HepG2 (cell line): Measurements from ENCODE around the gene CCDC50. TPM values are rescaled to one million over a fixed set of nuclear protein-coding genes. Genes with fewer than 3 reads are reported as not detected.

Experiments used
- ATAC-seq: fragments of 200-7000 bp; cut with Tn5 transposase; 3 replicates; pipeline ENCODE4 v1.9.1; 2020; ENCODE audit warnings: mild to moderate bottlenecking, moderate library complexity
- BruUV-seq: library from RNA; stranded (reverse); fragments of 400-500 nt; replicated peaks from 2 replicates; lab custom pipeline; 2021; lab: Mats Ljungman, UMichigan
- CTCF ChIA-PET: fragments of 300-600 bp; formaldehyde crosslinking; extraction: SDS; loops from one replicate; lab custom pipeline; 2021; ENCODE audit warnings: low total read pairs, inconsistent platforms, low intra/inter-chr PET ratio; lab: Yijun Ruan, JAX
- POLR2A ChIA-PET: fragments of 350-600 bp; sonication (Branson Sonifier 250); formaldehyde crosslinking; loops from one replicate; lab custom pipeline; 2020; ENCODE audit warnings: antibody characterized with exemption, inconsistent platforms; lab: Yijun Ruan, JAX
- DNase-seq: peaks from one replicate; pipeline ENCODE4 v3.0.0-alpha.2; 2015; ENCODE audit warnings: low spot score
- FAIRE-seq: peaks from 3 replicates; lab custom pipeline; 2011; peaks lifted over from hg19 to GRCh38; lab: Jason Lieb, UNC
- H2AFZ ChIP-seq: one replicate; pipeline ENCODE4 v1.6.1; 2011; ENCODE audit warnings: low read length, inconsistent platforms
- H3K27ac ChIP-seq: fragments of 300-600 bp; 3 replicates; pipeline ENCODE4 v1.8.0; 2011; ENCODE audit warnings: mixed run types, mild to moderate bottlenecking, mixed read lengths, low read length, inconsistent platforms; ENCODE audit not compliant: insufficient read depth; ENCODE audit errors: extremely low read length
- H3K27me3 ChIP-seq, 2 experiments: fragments of 200-600 bp in 1 of 2; 2 replicates in 1 of 2; 3 replicates in 1 of 2; pipeline versions ENCODE4 v1.6.0 to v1.8.0; 2011; ENCODE audit warnings: low read length in 2 of 2, mild to moderate bottlenecking in 2 of 2, moderate library complexity in 2 of 2, inconsistent platforms in 1 of 2; ENCODE audit not compliant: insufficient read depth in 2 of 2, control insufficient read depth in 1 of 2
- H3K36me3 ChIP-seq, 2 experiments: fragments of 200-600 bp in 1 of 2; replicated peaks in 1 of 2; 2 replicates in 1 of 2; 3 replicates in 1 of 2; pipeline versions ENCODE4 v1.5.1 to v1.8.0; 2011; ENCODE audit warnings: low read length in 2 of 2, inconsistent platforms in 1 of 2; ENCODE audit not compliant: insufficient read depth in 2 of 2, control insufficient read depth in 1 of 2
- H3K4me1 ChIP-seq: 2 replicates; pipeline ENCODE4 v1.5.1; 2012; ENCODE audit warnings: low read length, inconsistent platforms; ENCODE audit not compliant: insufficient read depth
- H3K4me2 ChIP-seq: 2 replicates; pipeline ENCODE4 v1.6.0; 2011; ENCODE audit warnings: low read depth, low read length, inconsistent platforms
- H3K4me3 ChIP-seq, 3 experiments: fragments of 200-600 bp in 1 of 3; sonication (generic), shearing (Covaris generic) in 1 of 3; replicated peaks in 1 of 3; 2 replicates each; pipeline ENCODE4 v1.5.1; 2011 to 2016; ENCODE audit warnings: low read length in 3 of 3, inconsistent platforms in 2 of 3, low read depth in 2 of 3, mild to moderate bottlenecking in 2 of 3, control low read depth in 1 of 3, mixed read lengths in 1 of 3; ENCODE audit not compliant: insufficient read depth in 1 of 3
- H3K79me2 ChIP-seq: one replicate; pipeline ENCODE4 v1.6.1; 2011; ENCODE audit warnings: low read length, inconsistent platforms; ENCODE audit not compliant: insufficient read depth
- H3K9ac ChIP-seq: 2 replicates; pipeline ENCODE4 v1.6.0; 2011; ENCODE audit warnings: mild to moderate bottlenecking, low read depth, low read length, inconsistent platforms; ENCODE audit not compliant: insufficient read depth
- H3K9me3 ChIP-seq: 2 replicates; pipeline ENCODE4 v1.5.1; 2012; ENCODE audit warnings: mild to moderate bottlenecking, low read length
- H4K20me1 ChIP-seq: 2 replicates; pipeline ENCODE4 v1.6.0; 2011; ENCODE audit warnings: inconsistent platforms, mild to moderate bottlenecking, low read length, moderate library complexity; ENCODE audit not compliant: insufficient read depth
- ARID2 ChIP-seq: sonication (generic); formaldehyde crosslinking; IDR thresholded peaks from 2 replicates; pipeline ENCODE4 v1.8.1; 2022; ENCODE audit warnings: mild to moderate bottlenecking, missing genetic modification reagents, borderline replicate concordance
- GATAD1 ChIP-seq: IDR thresholded peaks from 2 replicates; pipeline ENCODE4 v1.6.1; 2016; ENCODE audit warnings: missing genetic modification reagents, missing compliant biosample characterization
- HCFC1 ChIP-seq: fragments of 150-350 bp; IDR thresholded peaks from 2 replicates; pipeline ENCODE4 v1.6.1; 2014; ENCODE audit warnings: low read depth, low read length
- PAX8 ChIP-seq: sonication (generic); formaldehyde crosslinking; IDR thresholded peaks from 2 replicates; pipeline ENCODE4 v1.8.0; 2022; ENCODE audit warnings: mild to moderate bottlenecking, missing genetic modification reagents, borderline replicate concordance
- PITX1 ChIP-seq: sonication (generic); formaldehyde crosslinking; IDR thresholded peaks from 2 replicates; pipeline ENCODE4 v1.5.1; 2020; ENCODE audit warnings: mild to moderate bottlenecking, missing genetic modification reagents
- SRSF9 ChIP-seq: fragments of 200-400 bp; formaldehyde crosslinking; IDR thresholded peaks from 2 replicates; pipeline ENCODE4 v1.6.1; 2018; ENCODE audit warnings: borderline replicate concordance, mild to moderate bottlenecking, low read depth, low read length; ENCODE audit not compliant: insufficient read depth, poor library complexity, severe bottlenecking
- XRCC5 ChIP-seq: fragments of 200-400 bp; formaldehyde crosslinking; optimal IDR thresholded peaks from 2 replicates; pipeline ENCODE3; 2017; ENCODE audit warnings: mild to moderate bottlenecking, low read length
- ZNF276 ChIP-seq: sonication (generic); formaldehyde crosslinking; IDR thresholded peaks from 2 replicates; pipeline ENCODE4 v1.4.0; 2020; ENCODE audit warnings: mild to moderate bottlenecking, low read depth, missing genetic modification reagents
- ZNF30 ChIP-seq: sonication (generic); formaldehyde crosslinking; IDR thresholded peaks from 2 replicates; pipeline ENCODE4 v1.5.0; 2020; ENCODE audit warnings: mild to moderate bottlenecking, missing genetic modification reagents
- ZNF451 ChIP-seq: sonication (generic); formaldehyde crosslinking; IDR thresholded peaks from 2 replicates; pipeline ENCODE4 v1.5.0; 2020; ENCODE audit warnings: mild to moderate bottlenecking, missing genetic modification reagents
- ZNF746 ChIP-seq: sonication (generic); formaldehyde crosslinking; IDR thresholded peaks from 2 replicates; pipeline ENCODE4 v1.8.0; 2022; ENCODE audit warnings: mild to moderate bottlenecking, missing genetic modification reagents
- ZNF761 ChIP-seq: sonication (generic); formaldehyde crosslinking; conservative IDR thresholded peaks from 2 replicates; pipeline ENCODE4 v1.4.0; 2020; ENCODE audit warnings: mild to moderate bottlenecking, missing genetic modification reagents
- ZNF773 ChIP-seq: sonication (generic); formaldehyde crosslinking; IDR thresholded peaks from 2 replicates; pipeline ENCODE4 v1.4.0; 2020; ENCODE audit warnings: missing genetic modification reagents, borderline replicate concordance
- whole genome bisulfite sequencing: methylation state at CpG from one replicate; pipeline ENCODE4 v1.1.6; 2017; ENCODE audit warnings: low lambda C conversion rate; 5-methylcytosine and 5-hydroxymethylcytosine counted together
- in situ Hi-C: cut with HindIII; loops from 2 replicates; pipeline ENCODE4 v1.10.0; 2017; ENCODE audit warnings: low pct_unique_long_range_greater_than_20kb; ENCODE audit not compliant: extremely low pct_ligation_motif_present
- intact Hi-C: fragments of 100-400 bp; cut with micrococcal nuclease; formaldehyde crosslinking; loops from one replicate; pipeline ENCODE4 v1.10.0; 2022; ENCODE audit not compliant: unreplicated experiment
- polyA plus RNA-seq, 8 experiments: library from polyadenylated mRNA; depleted of rRNA in 3 of 8; stranded (reverse) in 7 of 8; unstranded in 1 of 8; fragments of >200 nt; fragmentation: Illumina TruSeq in 4 of 8; extraction: Trizol in 4 of 8; gene quantifications; 2 replicates each; pipeline versions ENCODE4 v1.2.1 to v1.2.3, GENCODE V29; 2011 to 2016; ENCODE audit warnings: low read depth in 4 of 8, missing spikeins in 1 of 8, mixed read lengths in 1 of 8; ENCODE audit not compliant: insufficient read depth in 1 of 8
- total RNA-seq, 5 experiments: library from RNA; depleted of rRNA; stranded (reverse); fragments of >200 nt; fragmentation: Illumina TruSeq; extraction: Trizol; gene quantifications; 2 replicates each; pipeline ENCODE4 v1.2.3, GENCODE V29; 2016; ENCODE audit warnings: low read depth in 1 of 5

The CCDC50 gene
- total and polyA plus RNA-seq, 2 of the 13 experiments (the other 11 are each of a cell fraction or from before 2014, with no cell fraction given), result 47.6 to 66.4 TPM

GRCh38 chr3:191435981-191436380 lies 106.8 kb downstream of the CCDC50 start:
- no peak overlapping the region for H3K27ac ChIP-seq
- H3K4me3 ChIP-seq, result no peak overlapping the region
- TF ChIP-seq ZNF761 (no peak), ZNF746 (CRISPR knock-in tag) (no peak), XRCC5 (no peak), ZNF276 (CRISPR knock-in tag) (no peak), PITX1 (CRISPR knock-in tag) (no peak), ZNF773 (CRISPR knock-in tag) (no peak), ARID2 (CRISPR knock-in tag) (no peak), PAX8 (CRISPR knock-in tag) (no peak), ZNF451 (no peak), HCFC1 (no peak), GATAD1 (CRISPR knock-in tag) (no peak), SRSF9 (no peak), ZNF30 (CRISPR knock-in tag) (no peak)
- intact Hi-C loops (no loop called here), in situ Hi-C loops (no loop called here)
- H3K79me2 ChIP-seq, result no peaks in the 10 kb centered on the region
- 1% methylated on average over 2 of the region's 2 CpGs for WGBS
- H3K4me2 ChIP-seq, result no peak overlapping the region
- no peak overlapping the region for H3K9ac ChIP-seq
- ChIA-PET CTCF (no interaction called here), POLR2A (no interaction called here)
- no peaks in the 10 kb centered on the region for H3K36me3 ChIP-seq
- no peaks in the 10 kb centered on the region for H4K20me1 ChIP-seq
- no TSS peak for BruUV-seq
- H3K27me3 ChIP-seq, result no peaks in the 10 kb centered on the region; a peak in 1 of 5 replicates
- no peak for FAIRE-seq
- H2AFZ ChIP-seq, result no peak overlapping the region
- no peak for ATAC-seq
- no peak for DNase-seq
- H3K4me1 ChIP-seq, result peaks cover 10% of the 10 kb centered on the region
- H3K9me3 ChIP-seq, result no peaks in the 10 kb centered on the region
